ENCODE data around the gene KIRREL2.
"Not testable (repeated sequence)": the region's sequence is repeated elsewhere in the genome, so short reads cannot be mapped to it uniquely, and the experiment has no call there.

The KIRREL2 gene

DNA sequence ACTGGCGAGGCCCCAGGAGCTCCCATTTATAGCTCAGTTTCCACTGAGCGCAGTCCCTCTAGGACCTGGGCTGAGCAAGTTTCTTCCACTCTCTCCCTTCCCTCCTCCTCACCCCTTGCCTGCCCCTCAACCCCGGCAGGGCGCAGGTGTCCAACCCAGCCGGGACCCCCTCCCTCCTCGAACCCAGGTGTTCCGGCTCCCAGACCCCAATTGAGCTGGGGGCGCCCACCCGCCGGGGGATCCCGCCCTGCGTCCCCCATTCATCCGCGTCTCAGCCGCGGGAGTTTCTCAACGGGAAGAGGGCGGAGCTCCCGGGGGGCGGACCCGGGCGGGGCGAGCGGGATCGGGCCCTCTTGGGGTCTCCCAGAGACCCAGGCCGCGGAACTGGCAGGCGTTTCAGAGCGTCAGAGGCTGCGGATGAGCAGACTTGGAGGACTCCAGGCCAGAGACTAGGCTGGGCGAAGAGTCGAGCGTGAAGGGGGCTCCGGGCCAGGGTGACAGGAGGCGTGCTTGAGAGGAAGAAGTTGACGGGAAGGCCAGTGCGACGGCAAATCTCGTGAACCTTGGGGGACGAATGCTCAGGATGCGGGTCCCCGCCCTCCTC, at the start of gene KIRREL2:
Gene KIRREL2, plus strand, starts transcription at position 366 of the 604 bp plus-strand sequence. Its CDS starts 209 bp downstream, at position 575.
- DNase-seq: no peak

DNA sequence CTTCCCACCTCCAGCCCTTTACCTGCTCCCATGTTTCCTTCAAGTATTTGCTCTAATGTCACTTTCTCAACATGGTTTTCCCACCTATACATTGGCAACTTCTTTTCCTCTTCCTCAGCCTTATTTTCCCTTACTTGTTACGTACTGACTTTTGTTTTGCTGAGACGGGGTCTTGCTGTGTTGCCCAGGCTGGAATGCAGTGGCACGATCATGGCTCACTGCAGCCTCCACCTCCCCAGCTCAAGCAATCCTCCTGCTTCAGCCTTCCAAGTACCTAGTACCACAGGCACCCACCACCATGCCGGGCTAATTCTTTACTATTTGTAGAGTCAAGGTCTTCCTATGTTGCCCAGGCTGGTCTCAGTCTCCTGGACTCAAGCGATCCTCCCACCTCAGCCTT, 49.1 kb upstream of the KIRREL2 start:
- no peak for DNase-seq

DNA sequence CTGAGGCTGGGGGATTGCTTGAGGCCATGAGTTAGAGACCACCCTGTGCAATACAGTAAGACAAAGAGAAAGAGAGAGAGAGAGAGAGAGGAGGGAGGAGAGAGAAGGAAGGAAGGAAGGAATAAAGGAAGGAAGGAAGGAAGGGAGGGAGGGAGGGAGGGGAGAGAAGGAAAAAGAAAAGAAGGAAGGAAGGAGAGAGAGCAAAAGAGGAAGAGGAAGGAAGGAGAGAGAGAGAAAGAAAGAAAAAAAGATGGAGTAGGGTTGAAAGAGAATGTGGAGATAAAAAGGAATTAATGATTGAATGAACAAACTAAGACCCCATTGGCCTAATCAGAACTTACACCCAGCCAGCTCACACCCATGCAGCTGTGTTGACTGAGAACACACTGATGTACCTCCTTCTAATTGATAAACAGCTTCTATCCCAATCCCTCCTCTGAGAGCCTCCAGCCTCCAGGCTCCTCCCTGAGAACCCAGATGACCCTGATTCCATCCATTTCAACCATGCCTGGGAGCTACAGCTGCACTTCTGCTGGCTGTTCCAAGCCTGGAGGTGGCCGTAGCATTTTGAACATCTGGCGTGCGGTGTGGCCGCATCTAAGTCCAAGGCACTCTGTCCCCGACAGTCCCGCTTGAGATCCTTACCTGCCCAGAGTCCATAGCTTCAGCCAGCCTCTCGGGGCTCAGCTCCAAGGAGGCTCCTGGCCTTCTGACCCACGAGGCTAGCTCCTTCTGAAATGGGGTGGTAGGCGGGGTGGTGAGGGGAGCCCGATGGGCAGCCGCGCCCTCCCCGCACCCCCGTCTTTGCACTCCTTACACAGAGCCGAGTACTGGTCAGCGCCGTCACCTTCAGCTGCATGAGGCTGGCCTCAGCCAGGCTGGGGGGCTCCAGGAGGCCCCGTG, 45.1 kb upstream of the KIRREL2 start:
- no peak for DNase-seq

DNA sequence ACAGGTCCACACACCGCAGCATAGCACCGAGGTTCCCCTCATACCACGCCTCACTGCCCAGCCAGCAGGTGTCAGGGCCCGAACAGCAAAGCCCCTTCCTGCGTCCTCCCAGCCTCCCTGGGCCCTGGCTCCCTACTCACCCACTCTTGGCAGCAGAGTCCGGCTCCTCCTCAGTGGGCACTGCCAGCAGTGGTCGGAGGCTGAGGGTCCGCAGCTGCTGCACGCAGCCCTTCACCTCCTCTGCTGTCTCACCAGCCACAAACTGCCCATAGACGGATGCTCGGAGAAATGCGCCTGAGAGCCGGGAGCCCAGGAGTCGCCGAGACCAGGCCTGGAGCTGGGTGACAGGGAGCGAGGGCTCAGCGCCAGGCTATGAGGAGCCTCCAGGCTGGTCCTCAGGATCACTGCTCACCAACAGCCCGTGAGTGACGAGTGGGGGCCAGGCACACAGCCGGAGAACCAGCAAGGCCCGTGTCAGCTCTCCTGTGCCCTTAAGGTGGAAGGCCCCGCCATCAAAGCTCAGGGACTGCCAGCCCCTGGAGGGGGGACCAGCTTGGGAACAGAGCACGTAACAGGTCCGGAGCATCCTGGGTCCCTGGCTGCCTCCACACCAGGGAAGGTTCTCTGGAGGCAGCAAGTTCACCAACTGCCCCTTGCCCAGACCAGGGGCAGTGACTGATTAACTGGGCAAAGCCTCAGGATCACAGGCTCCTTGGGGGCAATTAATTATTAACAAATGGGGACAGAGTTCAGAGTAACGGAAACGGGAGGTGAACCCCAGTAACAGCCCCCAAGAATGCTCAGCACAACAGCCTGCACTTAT, 44.3 kb upstream of the KIRREL2 start, which contains the start of gene PRODH2:
Gene PRODH2, minus strand, starts transcription at position 626 of the 823 bp plus-strand sequence. Its CDS starts 40 bp downstream, at position 586.
- no peak for DNase-seq

DNA sequence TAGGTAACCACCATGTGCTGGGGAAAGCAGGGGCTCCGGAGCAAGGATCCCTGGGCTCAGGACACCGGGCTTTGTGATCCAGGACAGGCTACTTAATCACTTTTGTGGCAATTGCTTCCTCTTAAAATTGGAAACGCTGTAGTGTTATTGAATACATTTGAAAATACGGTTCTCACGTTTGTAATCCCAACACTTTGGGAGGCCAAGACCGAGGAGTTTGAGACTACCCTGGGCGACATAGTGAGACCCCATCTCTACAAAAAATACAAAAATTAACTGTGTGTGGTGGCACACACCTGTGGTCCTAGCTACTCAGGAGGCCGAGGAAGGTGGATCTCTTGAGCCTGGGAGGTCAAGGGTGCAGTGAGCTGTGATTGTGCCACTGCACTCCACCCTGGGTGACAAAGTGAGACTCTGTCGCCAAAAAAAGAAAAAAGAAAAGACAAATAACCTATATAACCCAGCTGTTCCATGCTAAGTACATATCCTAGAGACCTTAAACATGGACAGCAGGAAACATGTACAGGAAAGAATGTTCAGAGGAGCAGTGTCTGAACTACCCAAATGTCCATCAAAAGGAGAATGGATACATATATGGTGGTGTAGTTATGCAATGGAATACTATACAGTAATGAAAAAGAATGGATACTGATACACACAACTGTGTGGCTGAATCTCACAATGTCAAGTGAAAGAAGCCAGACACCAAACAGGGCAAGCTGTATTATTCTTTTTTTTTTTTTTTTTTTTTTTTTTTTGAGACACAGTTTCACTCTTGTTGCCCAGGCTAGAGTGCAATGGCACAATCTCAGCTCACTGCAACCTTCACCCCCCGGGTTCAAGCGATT, 43.4 kb upstream of the KIRREL2 start:
- DNase-seq: no peak

DNA sequence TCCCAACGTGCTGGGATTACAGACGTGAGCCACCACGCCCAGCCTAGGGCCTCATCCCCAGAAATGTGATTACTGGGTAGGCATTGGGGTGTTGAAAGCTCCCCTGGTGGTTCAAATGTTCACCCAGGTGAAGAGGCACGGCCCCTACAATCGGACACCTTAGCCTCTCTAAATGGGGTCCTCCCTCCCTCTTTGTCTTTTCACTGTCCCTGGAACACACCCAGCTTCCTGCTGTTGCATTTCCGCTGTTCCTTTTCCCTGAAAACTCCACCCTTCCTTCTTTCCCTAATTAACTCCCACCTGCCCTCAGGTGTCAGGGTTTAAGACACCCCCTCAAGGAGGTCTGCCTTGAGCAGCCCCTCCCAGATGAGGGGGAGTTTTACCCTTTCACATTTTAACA, 40.4 kb upstream of the KIRREL2 start:
- DNase-seq: no peak

DNA sequence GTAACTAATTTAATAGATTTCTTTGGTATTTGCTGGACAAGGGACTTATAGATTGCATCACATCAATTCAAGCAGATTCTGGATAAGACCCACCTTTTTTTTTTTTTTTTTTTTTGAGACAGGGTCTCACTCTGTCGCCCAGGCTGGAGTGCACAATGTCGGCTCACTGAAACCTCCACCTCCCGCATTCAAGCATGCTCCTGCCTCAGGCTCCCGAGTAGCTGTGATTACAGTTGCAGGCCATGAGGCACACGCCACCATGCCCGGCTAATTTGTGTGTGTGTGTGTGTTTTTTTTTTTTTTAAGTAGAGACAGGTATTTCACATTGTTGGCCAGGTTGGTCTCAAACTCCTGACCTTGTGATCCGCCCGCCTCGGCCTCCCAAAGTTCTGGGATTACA, 39.9 kb upstream of the KIRREL2 start:
- DNase-seq: no peak

DNA sequence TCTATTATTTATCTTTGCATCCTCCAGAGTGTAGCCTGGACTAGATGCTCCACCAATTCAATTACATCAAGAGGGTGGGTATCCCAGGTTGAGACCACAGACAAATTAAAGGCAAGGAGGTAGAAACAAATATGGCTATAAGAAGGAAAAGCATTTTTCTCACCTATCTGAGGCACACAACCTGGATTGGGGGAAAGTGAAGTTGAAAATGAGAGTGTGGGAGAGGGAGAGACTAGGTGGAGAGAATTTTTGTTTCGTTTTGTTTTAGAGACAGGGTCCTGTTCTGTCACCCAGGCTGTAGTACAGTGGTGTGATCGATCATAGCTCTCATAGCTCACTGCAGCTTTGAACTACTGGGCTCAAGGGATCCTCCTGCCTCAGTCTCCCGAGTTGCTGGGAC, 38.3 kb upstream of the KIRREL2 start:
- DNase-seq: no peak

DNA sequence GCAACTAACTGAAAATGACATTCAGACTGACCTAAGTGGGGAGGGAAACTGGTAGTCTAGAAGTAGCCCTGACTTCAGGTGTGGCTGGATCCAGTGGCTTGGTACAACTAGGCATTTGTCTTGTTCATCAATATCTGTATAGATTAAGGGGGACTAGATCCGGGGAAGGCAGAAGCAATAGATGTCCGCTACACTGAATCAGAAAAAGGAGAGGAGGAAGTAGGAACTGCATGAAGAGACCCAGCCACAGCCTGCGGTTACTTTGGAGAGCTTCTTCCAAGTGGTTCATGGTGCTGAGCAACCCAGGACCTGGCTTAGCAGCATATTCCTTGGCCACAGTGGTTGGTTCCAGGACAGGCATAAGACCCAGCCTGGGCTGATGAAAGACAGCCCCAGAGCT, 34.1 kb upstream of the KIRREL2 start:
- DNase-seq: no peak

DNA sequence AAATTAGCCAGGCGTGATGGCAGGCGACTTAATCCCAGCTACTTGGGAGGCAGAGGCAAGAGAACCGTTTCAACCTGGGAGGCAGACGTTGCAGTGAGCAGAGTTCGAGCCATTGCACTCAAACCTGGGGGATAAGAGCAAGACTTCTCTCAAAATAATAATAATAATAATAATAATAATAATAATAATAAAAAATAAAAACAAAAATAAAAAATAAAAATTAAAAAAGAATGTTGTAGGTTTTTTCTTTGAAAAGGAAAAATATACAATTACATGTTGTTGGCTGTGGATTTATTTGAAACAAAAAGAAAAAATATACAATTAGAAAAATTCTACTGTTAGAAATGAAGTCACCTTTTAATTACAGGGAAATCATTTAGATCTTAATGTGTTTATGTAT, 32.6 kb upstream of the KIRREL2 start:
- DNase-seq: no peak

DNA sequence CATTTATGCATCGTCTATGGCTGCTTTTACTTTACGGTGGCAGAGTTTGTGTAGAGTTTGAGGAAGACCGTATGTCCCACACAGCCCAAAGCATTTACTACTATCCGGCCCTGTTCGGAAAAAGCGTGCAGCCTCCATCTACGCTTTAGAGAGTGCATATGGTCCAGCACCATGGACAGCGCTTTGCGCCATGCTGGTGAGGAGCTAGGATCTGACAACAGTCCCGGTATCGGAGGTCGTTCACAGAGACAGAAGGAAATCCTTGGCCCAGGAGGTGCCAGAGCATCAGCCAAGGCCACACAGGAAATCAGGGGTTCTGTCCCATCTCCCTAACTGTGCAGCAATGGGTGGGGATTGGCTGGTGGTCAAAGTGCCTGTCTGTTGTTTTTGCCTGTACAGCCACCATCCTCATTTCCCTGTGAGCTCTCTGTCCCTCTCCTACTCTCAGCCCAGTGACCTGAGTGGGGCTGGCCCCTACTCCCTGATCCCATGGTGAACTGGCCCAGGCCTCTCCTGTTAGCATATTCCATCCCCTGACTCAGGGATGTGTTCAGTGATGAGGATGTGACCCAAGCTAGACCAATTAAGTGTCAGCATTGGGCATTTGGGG, 27.9 kb upstream of the KIRREL2 start:
- peak; percentile 60 for DNase-seq

DNA sequence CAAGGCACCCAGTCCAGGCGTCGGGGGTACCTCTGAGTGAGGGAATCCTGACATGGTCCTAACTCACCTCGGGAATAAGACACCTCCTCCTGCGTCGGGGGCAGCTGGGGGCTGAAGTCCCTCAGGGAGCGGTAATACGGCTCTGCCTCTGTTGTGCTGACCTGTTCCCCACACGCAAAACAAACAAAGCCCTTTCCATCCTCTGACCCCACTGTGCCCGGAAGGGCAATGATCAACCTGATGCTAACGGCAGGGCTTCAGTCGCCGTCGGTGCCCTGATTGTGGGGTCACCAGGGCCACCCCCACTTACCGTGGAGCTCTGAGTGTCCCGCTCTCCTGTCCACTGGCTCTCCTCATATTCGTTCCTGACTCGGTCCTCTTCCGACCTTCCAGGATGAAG, 25.7 kb upstream of the KIRREL2 start:
- DNase-seq: no peak

DNA sequence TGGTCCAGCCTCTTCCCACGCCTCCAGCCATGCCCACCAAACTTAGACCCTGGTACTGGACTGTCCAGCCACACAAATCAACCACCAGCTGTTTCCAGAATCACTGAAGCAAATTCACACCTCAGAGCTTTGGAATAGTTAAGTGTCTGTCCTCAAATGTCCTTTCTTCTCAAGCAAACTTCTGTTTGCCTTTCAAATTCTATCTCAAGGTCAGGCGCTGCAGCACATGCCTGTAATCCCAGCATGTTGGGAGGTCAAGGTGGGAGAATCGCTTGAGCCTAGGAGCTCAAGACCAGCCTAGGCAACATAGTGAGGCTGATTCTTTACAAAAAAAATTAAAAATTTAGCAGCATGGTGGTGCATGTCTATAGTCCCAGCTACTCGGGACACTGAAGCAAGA, 24.7 kb upstream of the KIRREL2 start:
- DNase-seq: no peak

DNA sequence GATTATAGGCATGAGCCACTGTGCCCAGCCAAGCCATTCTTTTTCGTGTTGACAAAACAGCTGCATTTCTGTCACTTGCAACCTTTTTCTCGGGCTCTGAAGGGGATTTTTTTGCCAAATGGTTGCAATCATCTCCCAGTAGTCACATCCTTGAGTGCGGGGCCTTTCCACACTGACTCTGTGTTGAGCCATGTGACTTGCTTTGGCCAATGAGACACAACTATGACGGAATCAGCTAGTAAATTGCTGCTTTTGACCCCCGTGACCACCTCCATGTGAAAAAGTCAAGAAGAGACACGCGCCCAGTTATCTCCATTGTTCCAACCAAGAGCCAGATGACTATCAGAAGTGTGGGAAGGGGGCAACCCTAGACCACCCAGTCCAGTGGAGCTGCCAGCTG, 22.7 kb upstream of the KIRREL2 start:
- DNase-seq: no peak

DNA sequence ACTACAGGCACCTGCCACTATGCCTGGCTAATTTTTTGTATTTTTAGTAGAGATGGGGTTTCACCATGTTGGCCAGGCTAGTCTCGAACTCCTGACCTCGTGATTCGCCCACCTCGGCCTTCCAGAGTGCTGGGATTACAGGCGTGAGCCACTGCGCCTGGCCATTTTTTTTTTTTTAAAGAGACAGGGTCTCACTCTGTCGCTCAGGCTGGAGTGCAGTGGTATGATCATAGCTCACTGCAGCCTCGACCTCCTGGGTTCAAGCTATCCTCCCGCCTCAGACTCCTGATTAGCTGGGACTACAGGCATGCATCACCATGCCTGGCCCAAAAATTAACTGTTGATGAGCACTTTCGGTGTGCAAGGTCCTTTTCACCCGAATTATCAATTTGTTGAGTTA, 20.6 kb upstream of the KIRREL2 start:
- DNase-seq: not testable (repeated sequence)

DNA sequence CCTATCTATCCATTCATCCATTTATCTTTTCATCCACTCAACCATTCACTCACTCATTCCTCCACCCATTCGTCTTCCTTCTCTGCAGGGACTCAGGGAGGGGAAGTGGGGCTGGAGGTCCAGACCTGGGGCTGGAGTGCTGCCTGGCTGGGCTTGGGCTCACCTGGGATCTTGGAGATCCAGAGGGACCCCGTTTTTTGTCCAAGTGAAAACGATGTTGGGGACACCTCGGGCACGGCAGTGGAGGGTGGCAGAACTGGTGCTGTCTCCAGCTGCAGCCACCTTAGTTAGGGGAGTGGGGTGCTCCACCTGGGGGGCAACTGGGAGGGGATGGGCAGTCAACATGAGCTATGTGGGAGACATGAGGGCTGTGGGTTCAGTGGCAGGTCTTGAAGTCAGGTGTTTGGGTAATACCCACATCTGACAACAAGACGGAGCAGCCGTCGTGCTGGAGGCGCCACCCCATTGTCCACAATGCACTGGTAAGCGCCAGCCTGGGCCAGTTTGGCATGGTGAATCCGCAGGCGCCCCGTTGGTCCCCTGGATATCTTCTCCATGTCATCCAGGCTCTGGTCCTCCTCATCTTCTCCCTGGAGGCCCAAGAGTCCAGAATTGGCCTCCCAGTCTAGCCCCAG, 14.6 kb upstream of the KIRREL2 start:
- no peak for DNase-seq

DNA sequence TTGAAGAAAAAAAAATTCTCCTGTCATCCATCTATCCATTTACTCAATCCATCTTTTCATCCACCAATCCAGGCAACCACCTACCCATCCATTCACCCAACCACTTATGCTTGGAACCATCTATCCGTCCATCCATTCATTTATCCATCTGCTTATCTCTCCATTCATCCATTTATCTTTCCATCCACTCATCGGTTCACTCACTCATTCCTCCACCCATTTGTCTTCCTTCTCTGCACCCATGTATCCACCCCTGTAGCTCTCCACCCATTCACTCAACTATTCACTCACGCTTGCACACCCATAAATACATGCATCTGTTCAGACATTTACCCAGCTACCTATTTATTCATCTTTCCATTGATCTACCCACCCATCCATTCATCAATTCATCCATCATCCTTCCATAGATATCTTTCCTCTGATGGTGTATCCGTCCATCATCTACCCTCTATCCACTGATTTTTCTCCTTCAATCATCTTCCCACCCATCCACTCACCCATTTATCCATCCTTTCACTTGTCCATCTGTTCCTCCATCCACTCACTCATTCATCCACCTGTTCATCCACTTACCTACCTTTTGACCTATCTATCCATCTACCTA, 13.9 kb upstream of the KIRREL2 start:
- no peak for DNase-seq

DNA sequence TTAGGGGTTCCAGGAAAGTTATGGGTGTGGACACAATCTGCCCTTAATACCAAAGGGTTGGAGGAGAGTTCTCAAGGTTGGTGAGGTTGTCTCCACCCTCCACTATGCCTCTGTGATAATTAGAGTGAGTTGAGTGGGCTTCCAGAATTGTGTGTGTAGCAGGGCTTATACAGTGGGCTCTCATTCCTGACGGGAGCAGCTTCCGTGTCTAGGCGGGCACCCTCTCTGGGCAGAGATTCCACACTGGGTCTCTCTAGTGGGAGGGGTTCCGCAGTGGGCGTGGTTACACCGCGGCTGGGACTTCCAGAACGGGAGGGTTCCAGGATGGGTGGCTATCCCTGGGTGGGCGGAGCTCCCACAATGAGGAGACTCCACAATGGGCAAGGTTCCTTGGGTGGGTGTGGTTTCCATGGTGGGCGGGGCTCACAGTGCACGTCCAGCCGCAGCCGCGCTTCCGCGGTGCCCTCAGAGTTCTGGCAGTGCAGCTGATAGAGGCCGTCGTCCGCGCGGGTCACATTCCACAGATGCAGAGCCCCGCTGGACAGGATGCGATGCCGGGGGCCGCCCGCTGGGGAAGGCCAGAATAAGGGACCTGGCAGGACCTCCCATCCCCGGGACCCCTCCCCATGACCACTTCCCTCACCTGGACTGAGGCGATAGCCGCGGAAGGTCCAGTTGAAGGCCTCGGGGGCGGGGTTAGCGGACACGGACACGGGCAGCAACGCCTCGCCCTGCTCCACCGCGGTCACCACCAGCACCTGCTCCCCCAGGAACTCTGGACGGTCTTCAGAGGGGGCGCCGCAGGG, 12.8 kb upstream of the KIRREL2 start:
- no peak for DNase-seq

DNA sequence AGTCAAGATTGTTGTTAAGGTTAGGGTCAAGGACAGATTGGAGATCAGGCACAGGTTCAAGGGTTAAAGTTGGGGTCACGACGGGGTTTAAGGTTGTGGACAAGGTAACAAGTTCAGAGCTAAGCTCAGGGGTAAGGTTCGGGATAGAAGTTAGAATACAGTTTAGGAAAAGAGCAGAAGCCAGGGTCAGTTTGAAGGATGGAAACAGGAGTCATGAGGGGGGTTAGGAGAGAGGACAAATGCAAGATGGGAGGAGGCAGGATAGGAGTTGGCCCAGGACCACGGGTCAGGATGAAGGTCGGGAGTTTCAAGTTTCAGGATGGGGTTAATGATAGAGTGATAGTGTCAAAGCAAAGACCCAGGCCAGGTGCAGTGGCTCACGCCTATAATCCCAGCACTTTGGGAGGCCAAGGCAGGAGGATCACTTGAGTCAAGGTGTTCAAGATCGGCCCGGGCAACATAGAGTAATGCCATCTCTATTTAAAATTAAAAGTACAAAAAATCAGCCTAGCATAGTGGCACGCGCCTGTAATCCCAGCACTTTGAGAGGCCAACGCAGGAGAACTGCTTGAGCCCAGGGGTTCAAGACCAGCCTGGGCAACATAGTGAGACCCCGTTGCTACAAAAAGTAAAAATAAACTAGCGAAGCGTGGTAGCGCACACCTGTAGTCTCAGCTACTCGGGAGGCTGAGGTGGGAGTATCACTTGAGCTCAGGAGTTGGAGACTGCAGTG, 12.1 kb upstream of the KIRREL2 start:
- DNase-seq: no peak

Data from midbrain (tissue), 1 donor.